Fibroblast of skin of back (primary cell): ENCODE measurements around the gene PTPRN2.

Source experiments
- DNase-seq: peaks from one replicate; pipeline ENCODE4 v3.0.0-alpha.2; 2013

The PTPRN2 gene

GRCh38 chr7:158272509-158273137 lies 315.0 kb downstream of the PTPRN2 start:
- no peak for DNase-seq

- no peak for DNase-seq
These were observed 315.5 kb downstream of the PTPRN2 start for GRCh38 chr7:158272091-158272490.

GRCh38 chr7:158271646-158272045 lies 316.0 kb downstream of the PTPRN2 start:
- DNase-seq = no peak

- no peak for DNase-seq
These were observed 316.7 kb downstream of the PTPRN2 start for GRCh38 chr7:158270856-158271413.

DNA sequence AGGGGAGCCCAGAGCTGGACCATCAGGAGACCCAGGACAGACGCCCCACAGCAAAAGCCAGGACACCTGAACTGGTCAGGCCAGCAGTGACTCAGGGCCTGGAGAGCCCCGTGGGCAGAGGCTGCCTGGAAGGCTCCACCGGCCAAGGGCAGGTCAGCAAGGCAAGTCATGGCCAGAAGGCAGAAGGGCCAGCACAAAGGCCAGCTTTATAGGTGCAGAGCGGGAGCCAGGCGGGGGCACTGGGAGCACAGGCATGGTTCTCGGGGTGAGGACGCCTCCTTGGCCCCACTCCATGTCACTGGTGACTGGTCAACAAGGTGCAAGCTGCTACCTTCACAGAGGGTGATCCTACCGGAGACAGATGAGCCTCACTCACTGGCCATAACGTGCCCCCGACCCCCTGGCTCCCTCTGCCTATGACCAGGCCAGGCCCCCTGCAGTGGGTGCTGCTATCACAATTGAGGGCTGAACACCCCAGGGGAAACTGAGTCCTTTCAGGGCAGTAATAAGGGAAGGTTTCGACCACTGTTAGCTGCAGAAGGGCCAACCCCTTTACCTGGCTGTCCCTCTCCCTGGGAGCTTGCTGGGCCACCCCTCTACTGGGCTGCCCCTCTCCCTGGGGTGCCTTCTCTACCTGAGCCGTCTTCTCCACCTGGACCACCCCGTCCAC lies 317.4 kb downstream of the PTPRN2 start:
- DNase-seq = no peak

DNA sequence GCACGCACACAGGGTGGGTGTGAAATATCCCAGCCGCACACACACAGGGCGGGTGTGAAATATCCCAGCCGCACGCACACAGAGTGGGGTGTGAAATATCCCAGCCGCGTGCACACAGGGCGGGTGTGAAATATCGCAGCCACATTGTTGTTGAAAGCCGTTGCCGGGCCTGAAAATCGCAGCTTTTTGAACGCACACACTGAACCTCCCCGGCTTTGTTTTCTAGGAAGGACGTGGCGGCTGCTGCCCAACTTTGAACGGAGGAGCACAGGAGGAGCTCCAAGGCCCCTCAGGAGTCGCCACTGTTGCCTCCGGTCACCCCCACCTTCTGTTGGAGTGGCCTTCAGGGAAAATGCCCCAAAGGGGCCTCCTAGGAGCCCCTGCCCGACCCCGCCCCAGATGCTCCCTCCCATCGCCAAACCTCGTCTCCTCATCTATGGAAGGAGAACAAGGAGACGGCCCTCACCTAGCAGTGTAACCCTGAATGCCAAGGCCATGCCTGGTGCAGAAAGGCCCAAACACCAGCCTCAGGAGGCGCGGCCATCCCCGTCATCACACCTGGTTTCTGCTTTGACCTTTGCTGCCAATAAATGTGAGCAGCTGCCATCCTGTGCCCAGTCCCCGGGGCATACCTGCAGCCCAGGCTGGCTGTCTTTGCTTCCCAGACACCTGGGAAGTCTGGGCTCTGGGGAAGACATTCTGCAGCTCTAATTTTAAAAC lies 318.6 kb downstream of the PTPRN2 start:
- no peak for DNase-seq

GRCh38 chr7:158267742-158268435 lies 319.7 kb downstream of the PTPRN2 start:
- no peak for DNase-seq

- DNase-seq = no peak
These were observed 320.5 kb downstream of the PTPRN2 start for GRCh38 chr7:158266817-158267741.

- DNase-seq = no peak
These were observed 321.2 kb downstream of the PTPRN2 start for GRCh38 chr7:158266426-158266816.

- no peak for DNase-seq
These were observed 321.9 kb downstream of the PTPRN2 start for GRCh38 chr7:158265743-158266080.

DNA sequence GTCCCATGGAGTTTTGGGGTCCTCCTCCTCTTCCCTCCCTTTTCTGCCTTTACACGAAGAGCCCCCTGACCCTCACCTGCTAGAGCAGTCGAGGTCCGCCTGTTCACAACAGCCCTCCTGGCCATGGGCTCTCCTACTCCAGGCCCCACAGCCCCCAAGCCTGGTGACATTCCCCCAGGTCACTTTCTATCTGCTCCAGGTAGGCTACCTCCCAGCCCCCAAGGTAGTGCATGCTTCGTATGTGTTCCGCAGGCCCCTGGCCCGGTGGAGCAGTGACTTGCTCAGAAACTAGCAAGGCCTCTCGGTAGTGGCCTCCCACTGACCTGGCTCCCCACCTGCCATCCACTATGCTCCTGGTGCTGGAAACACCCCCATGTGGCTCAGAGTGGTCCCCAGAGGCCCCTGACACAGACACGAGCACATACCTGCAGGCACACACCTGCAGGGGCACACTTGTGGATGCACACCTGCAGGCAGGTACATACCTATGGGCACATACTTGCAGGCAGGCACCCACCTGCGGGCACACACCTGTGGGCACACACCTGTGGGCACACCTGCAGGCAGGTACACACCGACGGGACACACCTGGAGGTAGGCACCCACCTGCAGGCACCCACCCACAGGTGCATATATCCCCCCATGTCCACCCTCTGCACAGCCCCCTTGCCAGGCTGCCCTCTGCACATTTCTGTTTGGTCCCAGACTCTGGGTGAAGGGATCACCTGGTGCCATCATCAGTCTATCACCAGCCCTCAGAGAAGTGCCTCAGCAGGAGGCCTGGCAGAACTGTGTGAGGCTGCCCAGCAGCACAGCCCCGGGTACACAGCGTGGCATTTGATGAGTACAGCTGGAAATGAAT lies 322.5 kb downstream of the PTPRN2 start:
- DNase-seq = no peak

DNA sequence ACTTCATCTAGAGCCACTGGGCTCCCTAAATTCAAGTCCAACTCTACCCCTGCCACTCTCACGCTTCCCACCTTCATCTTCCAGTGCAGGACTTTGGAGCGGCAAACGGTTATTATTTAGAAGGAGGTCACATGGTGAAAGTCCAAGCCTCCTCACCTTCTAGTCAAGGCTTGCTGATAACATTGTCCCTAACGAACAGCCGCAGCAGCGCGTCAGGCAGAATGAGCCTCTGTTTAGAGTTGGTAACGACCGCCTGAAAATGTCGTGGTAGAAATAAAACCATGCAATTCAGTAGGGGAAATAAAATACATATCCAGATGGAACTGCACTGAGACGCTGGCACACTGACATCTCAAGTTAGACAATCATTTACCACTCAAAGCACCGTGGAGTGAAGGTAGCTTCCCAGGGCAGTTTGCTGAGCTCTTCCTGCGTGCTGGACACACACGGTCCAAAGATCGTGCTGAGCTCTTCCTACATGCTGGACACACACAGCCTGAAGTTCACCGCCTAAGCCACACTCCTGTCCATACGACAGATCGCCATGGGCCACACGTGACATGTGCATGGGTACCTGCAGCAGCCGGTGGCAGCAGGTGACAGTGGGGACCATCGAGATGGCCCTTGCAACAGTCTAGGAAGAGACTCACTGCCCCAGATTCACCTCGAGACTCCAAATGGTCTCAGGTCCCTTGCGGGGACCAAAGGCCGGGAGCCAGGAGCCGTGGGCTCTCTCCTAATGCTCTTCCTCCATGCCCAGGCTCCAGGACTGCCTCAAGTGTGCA lies 323.5 kb downstream of the PTPRN2 start:
- no peak for DNase-seq

DNA sequence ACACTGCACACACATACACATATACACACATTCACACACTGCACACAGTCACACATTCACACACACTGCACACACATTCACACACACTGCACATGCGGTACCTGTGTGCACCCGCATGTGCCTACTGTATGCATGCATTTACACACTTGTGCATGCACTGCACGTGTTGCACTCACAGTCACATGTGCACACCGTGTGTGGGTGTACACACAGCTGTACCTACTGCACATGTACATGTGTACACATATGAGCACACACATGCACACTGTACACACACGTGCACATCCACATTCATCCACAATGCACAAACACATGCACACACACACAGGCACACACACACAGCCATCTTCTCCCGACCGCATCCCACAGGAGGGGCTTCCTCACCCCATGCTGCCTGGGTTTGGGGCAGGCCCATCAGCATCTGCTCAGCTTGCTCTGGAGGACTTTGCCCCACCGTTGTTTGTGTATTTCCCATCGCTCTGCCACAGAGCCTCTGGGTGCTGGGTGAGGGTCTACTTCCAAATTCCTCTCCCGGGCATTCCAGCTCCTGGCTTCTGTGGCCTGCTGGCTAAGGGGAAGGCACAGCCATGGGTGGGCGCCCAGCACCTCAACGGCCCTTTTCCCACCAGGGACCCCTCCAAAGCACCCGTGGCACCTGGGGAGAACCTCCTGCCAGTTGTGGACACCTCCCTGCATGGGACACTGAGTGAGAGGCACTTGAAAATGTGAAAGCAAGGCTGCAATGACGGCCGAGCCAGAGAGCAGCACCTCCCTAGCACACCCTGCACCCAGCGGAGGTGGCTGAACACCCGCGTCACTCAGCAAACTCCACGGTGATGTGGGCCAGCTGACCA lies 324.3 kb downstream of the PTPRN2 start:
- no peak for DNase-seq

GRCh38 chr7:158262284-158263109 lies 325.1 kb downstream of the PTPRN2 start:
- DNase-seq = no peak

DNA sequence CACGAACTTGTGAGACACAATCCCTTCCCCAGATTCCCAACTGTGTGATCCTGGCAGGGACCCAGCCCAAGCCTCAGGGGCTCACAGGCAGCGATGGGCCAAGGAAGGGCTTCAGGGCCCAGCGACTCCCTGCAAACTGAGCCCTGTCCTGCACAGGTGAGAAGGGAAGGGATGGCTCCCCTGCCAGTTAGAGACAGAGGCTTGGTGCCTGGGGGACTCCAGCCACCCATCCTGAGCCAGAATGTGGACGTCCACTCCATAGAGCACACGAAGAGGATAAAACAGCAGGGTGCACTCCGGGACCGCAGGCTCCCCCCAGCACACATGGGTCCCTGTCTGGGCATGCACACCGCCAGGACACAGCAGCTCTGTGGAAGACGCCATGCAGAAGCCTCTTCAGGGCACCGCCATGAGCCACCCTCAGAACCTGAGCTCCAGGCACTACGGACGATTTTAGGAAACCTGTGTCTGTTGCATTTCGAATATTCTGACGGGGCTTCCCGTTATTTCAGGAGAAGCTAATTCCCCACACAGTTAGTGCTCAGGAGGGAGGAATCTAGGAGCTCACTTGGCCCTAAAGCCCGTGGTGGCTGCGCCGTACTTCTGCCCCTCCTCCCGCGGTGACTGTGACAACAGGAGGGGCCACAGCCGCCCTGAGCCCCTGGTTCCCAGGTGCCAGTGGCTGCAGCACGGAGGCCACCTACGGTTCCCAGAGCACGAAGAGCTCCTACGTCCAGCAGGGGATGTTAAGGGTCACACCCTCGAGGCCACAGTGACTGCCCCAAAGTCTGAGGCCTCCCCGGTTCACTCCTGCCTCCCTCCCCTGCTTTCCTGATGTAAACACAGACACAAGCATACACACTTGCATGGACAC lies 326.0 kb downstream of the PTPRN2 start:
- DNase-seq = no peak

DNA sequence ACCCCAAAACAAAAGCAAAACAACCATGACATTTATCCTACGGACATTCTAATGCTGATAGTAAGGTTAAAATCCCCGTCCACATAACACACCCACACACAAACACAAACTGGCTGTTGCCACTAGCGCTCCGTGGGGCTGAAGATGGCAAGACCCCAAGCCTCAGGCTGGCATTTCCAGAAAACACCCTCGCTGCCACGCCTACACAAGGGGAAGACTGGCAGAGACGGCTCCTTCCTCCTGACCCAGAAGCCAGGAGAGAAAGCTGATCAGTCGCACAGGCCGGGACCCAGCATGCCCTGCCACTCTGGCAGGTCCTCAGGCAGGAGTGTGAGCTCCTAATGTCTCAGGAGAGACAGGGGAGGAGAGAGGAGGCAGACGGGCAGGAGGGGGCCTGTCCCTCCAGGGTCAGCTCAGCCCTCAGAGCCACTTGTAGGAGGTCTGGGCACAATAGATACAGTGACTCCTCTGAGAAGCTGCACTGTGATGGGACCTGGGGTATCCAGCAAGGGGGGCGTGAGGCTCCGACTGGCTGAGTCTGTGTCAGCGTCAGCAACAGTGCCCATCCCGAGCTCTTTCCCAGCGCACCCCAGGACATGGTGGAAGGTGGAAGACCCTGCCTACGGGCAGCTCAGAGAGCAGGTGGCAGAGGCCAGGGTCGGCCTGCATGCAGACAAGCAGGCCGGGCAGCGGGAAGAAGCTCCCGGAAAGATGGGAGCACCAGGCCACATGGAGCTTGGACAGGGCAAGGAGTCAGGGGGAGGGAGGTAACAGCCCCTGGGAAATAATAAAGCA lies 326.9 kb downstream of the PTPRN2 start:
- DNase-seq = no peak
